Measurements from ENCODE around the gene N4BP2. TPM values are rescaled to one million over a fixed set of nuclear protein-coding genes. Genes with fewer than 3 reads are reported as not detected.

The N4BP2 gene
- total RNA-seq, 1 donor from 2014 or later, result 5.0 TPM

GRCh38 chr4:40053161-40053560, 3.5 kb upstream of the N4BP2 start:
- H3K27me3 ChIP-seq (ENCODE audit: low read depth), result peaks cover 8% of the 10 kb centered on the region
- intact Hi-C loops (cut with micrococcal nuclease), result loop anchor here (10.0 kb wide), 1 partner anchor 588 kb away; no protein-coding TSS in a partner anchor
- no peak for DNase-seq
- peaks cover 27% of the 10 kb centered on the region for H3K4me1 ChIP-seq
- H3K27ac ChIP-seq (replicated peaks), result no peak overlapping the region
- no peaks in the 10 kb centered on the region for H3K36me3 ChIP-seq
- H3K9me3 ChIP-seq (replicated peaks), result no peaks in the 10 kb centered on the region
- no peak for TF ChIP-seq CTCF (IDR thresholded peaks at IDR 0.05; ENCODE audit: borderline replicate concordance)
- no peak overlapping the region for H3K4me3 ChIP-seq

GRCh38 chr4:40055511-40055862, 1.2 kb upstream of the N4BP2 start:
- Histone ChIP-seq H3K9me3 (replicated peaks) (no peaks in the 10 kb centered on the region), H3K27me3 (ENCODE audit: low read depth) (no peaks in the 10 kb centered on the region), H3K27ac (replicated peaks) (peak overlapping the region; percentile 100), H3K4me3 (peak overlapping the region; percentile 96), H3K36me3 (no peaks in the 10 kb centered on the region), H3K4me1 (peaks cover 37% of the 10 kb centered on the region)
- TF ChIP-seq CTCF (IDR thresholded peaks at IDR 0.05; ENCODE audit: borderline replicate concordance), result no peak
- no peak for DNase-seq
- intact Hi-C loops (cut with micrococcal nuclease), result loop anchor here (5.0 to 10.0 kb wide), 2 partner anchors 252 to 591 kb away; no protein-coding TSS in a partner anchor

GRCh38 chr4:40055863-40056715, 561 bp upstream of the N4BP2 start:
- peak; percentile 66 for DNase-seq
- peak overlapping the region; percentile 100 for H3K27ac ChIP-seq (replicated peaks)
- H3K4me3 ChIP-seq, result peak overlapping the region; percentile 96
- H3K9me3 ChIP-seq (replicated peaks), result no peaks in the 10 kb centered on the region
- no peak for TF ChIP-seq CTCF (IDR thresholded peaks at IDR 0.05; ENCODE audit: borderline replicate concordance)
- H3K27me3 ChIP-seq (ENCODE audit: low read depth), result no peaks in the 10 kb centered on the region
- intact Hi-C loops (cut with micrococcal nuclease), result loop anchor here (5.0 to 10.0 kb wide), 2 partner anchors 251 to 591 kb away; no protein-coding TSS in a partner anchor
- H3K4me1 ChIP-seq, result peaks cover 37% of the 10 kb centered on the region
- no peaks in the 10 kb centered on the region for H3K36me3 ChIP-seq

GRCh38 chr4:40057586-40058091, 989 bp downstream of the N4BP2 start:
- Histone ChIP-seq H3K4me3 (peak overlapping the region; percentile 96), H3K27ac (replicated peaks) (peak overlapping the region; percentile 100), H3K36me3 (no peaks in the 10 kb centered on the region), H3K4me1 (peaks cover 37% of the 10 kb centered on the region), H3K27me3 (ENCODE audit: low read depth) (no peaks in the 10 kb centered on the region), H3K9me3 (replicated peaks) (no peaks in the 10 kb centered on the region)
- DNase-seq, result peak; percentile 54
- TF ChIP-seq CTCF (IDR thresholded peaks at IDR 0.05; ENCODE audit: borderline replicate concordance), result no peak
- intact Hi-C loops (cut with micrococcal nuclease), result loop anchor here (5.0 to 10.0 kb wide), 2 partner anchors 250 to 593 kb away; no protein-coding TSS in a partner anchor

- Histone ChIP-seq H3K4me1 (peaks cover 37% of the 10 kb centered on the region), H3K4me3 (peak overlapping the region; percentile 96), H3K36me3 (no peaks in the 10 kb centered on the region), H3K9me3 (replicated peaks) (no peaks in the 10 kb centered on the region), H3K27ac (replicated peaks) (peak overlapping the region; percentile 100), H3K27me3 (ENCODE audit: low read depth) (no peaks in the 10 kb centered on the region)
- no peak for DNase-seq
- no peak for TF ChIP-seq CTCF (IDR thresholded peaks at IDR 0.05; ENCODE audit: borderline replicate concordance)
- intact Hi-C loops (cut with micrococcal nuclease), result loop anchor here (5.0 to 10.0 kb wide), 2 partner anchors 249 to 593 kb away; no protein-coding TSS in a partner anchor
Measured at GRCh38 chr4:40058121-40058520, 1.5 kb downstream of the N4BP2 start.

All from left ventricle myocardium inferior (tissue), 1 donor.